ENCODE data around the gene CIAO1.

GRCh38 chr2:96241227-96241626 lies 24.8 kb upstream of the CIAO1 start:
- TF ChIP-seq FOXM1 (IDR thresholded peaks at IDR 0.05; ENCODE audit: borderline replicate concordance, low read depth) = no peak
- TF ChIP-seq TCF12 (IDR thresholded peaks at IDR 0.05; ENCODE audit: low read depth) = no peak
- TF ChIP-seq REST (IDR thresholded peaks at IDR 0.05; ENCODE audit: low read depth) = no peak
- no peak for TF ChIP-seq TEAD4 (IDR thresholded peaks at IDR 0.05)
- TF ChIP-seq TAF1 (IDR thresholded peaks at IDR 0.05; ENCODE audit: low read depth) = no peak
- no peak for TF ChIP-seq NFIC (IDR thresholded peaks at IDR 0.05)
- TF ChIP-seq USF1 (IDR thresholded peaks at IDR 0.05) = no peak
- TF ChIP-seq YY1 (IDR thresholded peaks at IDR 0.05; ENCODE audit: low read depth) = no peak
- TF ChIP-seq MAX (IDR thresholded peaks at IDR 0.05) = no peak

All from Ishikawa (cell line).